OCI-LY3 (cell line): ENCODE data around the gene SPRR2B.

Experiments
- H2AFZ ChIP-seq: fragments of 200-600, 300-600 bp; shearing (Covaris generic); 2 replicates; pipeline ENCODE4 v1.6.0; 2014; ENCODE audit warnings: antibody characterized with exemption, low read depth, low read length
- H3K27ac ChIP-seq: fragments of 200-600, 300-600 bp; sonication (generic); 2 replicates; pipeline ENCODE4 v1.5.1; 2014; ENCODE audit warnings: mild to moderate bottlenecking, low read length, moderate library complexity, mixed read lengths
- H3K27me3 ChIP-seq: fragments of 200-600, 300-600 bp; sonication (generic); 2 replicates; pipeline ENCODE4 v1.6.1; 2014; ENCODE audit warnings: low read depth, low read length, mixed read lengths
- H3K36me3 ChIP-seq: fragments of 200-600, 300-600 bp; sonication (generic); replicated peaks from 2 replicates; pipeline ENCODE3; 2014; ENCODE audit warnings: low read depth, low read length, mixed read lengths
- H3K4me1 ChIP-seq: fragments of 300-600, 200-600 bp; sonication (generic); 2 replicates; pipeline ENCODE4 v1.6.1; 2014; ENCODE audit warnings: low read length, mixed read lengths
- H3K4me2 ChIP-seq: fragments of 200-600, 300-600 bp; sonication (generic); 2 replicates; pipeline ENCODE4 v1.6.1; 2014; ENCODE audit warnings: low read length, mixed read lengths
- H3K4me3 ChIP-seq: fragments of 300-600, 200-600 bp; sonication (generic); 2 replicates; pipeline ENCODE4 v1.5.1; 2014; ENCODE audit warnings: antibody characterized with exemption, mild to moderate bottlenecking, low read length, moderate library complexity
- H3K79me2 ChIP-seq: fragments of 300-600, 200-600 bp; shearing (Covaris generic); 2 replicates; pipeline ENCODE4 v1.6.1; 2014; ENCODE audit warnings: mild to moderate bottlenecking, low read length, mixed read lengths
- H3K9ac ChIP-seq: fragments of 300-600, 200-600 bp; shearing (Covaris generic); 2 replicates; pipeline ENCODE4 v1.6.0; 2014; ENCODE audit warnings: mild to moderate bottlenecking, low read length, moderate library complexity
- H3K9me3 ChIP-seq: fragments of 200-600, 300-600 bp; shearing (Covaris generic); 2 replicates; pipeline ENCODE4 v1.6.1; 2014; ENCODE audit warnings: low read length, mixed read lengths; ENCODE audit not compliant: insufficient read depth
- H4K20me1 ChIP-seq: fragments of 200-600, 300-600 bp; sonication (generic); 2 replicates; pipeline ENCODE4 v1.6.1; 2016; ENCODE audit warnings: low read length, mixed read lengths; ENCODE audit not compliant: insufficient read depth
- CTCF ChIP-seq: fragments of 200-600, 300-600 bp; sonication (generic); IDR thresholded peaks from 2 replicates; pipeline ENCODE4 v1.5.1; 2014; ENCODE audit warnings: antibody characterized with exemption, low read length, low read depth
- EZH2phosphoT487 ChIP-seq: fragments of 200-600 bp; shearing (Covaris generic); IDR thresholded peaks from 2 replicates; pipeline ENCODE4 v1.6.1; 2018; ENCODE audit warnings: antibody characterized with exemption, mixed run types, low read depth

The SPRR2B gene

GRCh38 chr1:153049211-153049610 is 22.2 kb downstream of the SPRR2B start:
- Histone ChIP-seq H3K4me1 (no peaks in the 10 kb centered on the region), H3K27ac (no peak overlapping the region), H3K36me3 (no peaks in the 10 kb centered on the region), H3K9me3 (no peaks in the 10 kb centered on the region), H3K4me3 (no peak overlapping the region), H3K9ac (no peak overlapping the region), H3K27me3 (peaks cover 85% of the 10 kb centered on the region), H2AFZ (no peak overlapping the region), H3K4me2 (no peak overlapping the region), H3K79me2 (no peaks in the 10 kb centered on the region), H4K20me1 (no peaks in the 10 kb centered on the region)
- TF ChIP-seq EZH2phosphoT487 (no peak), CTCF (no peak)

- Histone ChIP-seq H3K4me2 (no peak within 1 kb of the TSS), H3K27me3 (peaks cover 89% of the 10 kb centered on the region), H3K4me3 (no peak within 1 kb of the TSS), H4K20me1 (no peaks in the 10 kb centered on the region), H3K36me3 (no peaks in the 10 kb centered on the region), H3K4me1 (no peaks in the 10 kb centered on the region), H3K9me3 (no peaks in the 10 kb centered on the region), H2AFZ (no peak within 1 kb of the TSS), H3K27ac (no peak within 1 kb of the TSS), H3K9ac (no peak within 1 kb of the TSS), H3K79me2 (no peaks in the 10 kb centered on the region)
- no peak for TF ChIP-seq CTCF
Observed at GRCh38 chr1:153040950-153041631, 30.3 kb downstream of the SPRR2B start, which contains the start of gene SPRR2D. SPRR2D (minus strand) TSS chr1:153041120; CDS start chr1:153040346, 774 bp downstream.

- H3K9ac ChIP-seq: no peak overlapping the region
- no peaks in the 10 kb centered on the region for H3K79me2 ChIP-seq
- H3K27ac ChIP-seq: no peak overlapping the region
- peaks cover 78% of the 10 kb centered on the region for H3K27me3 ChIP-seq
- H4K20me1 ChIP-seq: peaks cover 20% of the 10 kb centered on the region
- H3K4me2 ChIP-seq: no peak overlapping the region
- no peaks in the 10 kb centered on the region for H3K9me3 ChIP-seq
- no peak for TF ChIP-seq CTCF
- TF ChIP-seq EZH2phosphoT487: no peak
- no peak overlapping the region for H2AFZ ChIP-seq
- H3K36me3 ChIP-seq: no peaks in the 10 kb centered on the region
- peaks cover 27% of the 10 kb centered on the region for H3K4me1 ChIP-seq
- H3K4me3 ChIP-seq: no peak overlapping the region
Observed at GRCh38 chr1:153035211-153035610, 36.2 kb downstream of the SPRR2B start.

GRCh38 chr1:153032677-153033308 is 38.6 kb downstream of the SPRR2B start:
- H3K4me1 ChIP-seq: peaks cover 27% of the 10 kb centered on the region
- peaks cover 20% of the 10 kb centered on the region for H4K20me1 ChIP-seq
- H3K27ac ChIP-seq: peak overlapping the region; percentile 19; the same call in 1 of the 2 replicates
- no peak overlapping the region for H2AFZ ChIP-seq
- TF ChIP-seq EZH2phosphoT487 (no peak), CTCF (peak; percentile 89)
- H3K4me2 ChIP-seq: peak overlapping the region; percentile 68
- peaks cover 87% of the 10 kb centered on the region for H3K27me3 ChIP-seq
- H3K9me3 ChIP-seq: peaks cover 4% of the 10 kb centered on the region; the same call in 1 of the 2 replicates
- peak overlapping the region; percentile 36; the same call in 1 of the 2 replicates for H3K4me3 ChIP-seq
- no peaks in the 10 kb centered on the region for H3K36me3 ChIP-seq
- no peaks in the 10 kb centered on the region for H3K79me2 ChIP-seq
- H3K9ac ChIP-seq: no peak overlapping the region
